Mammary epithelial cell (primary cell): ENCODE results near the gene COA5.

Experiments used
- CTCF ChIP-seq, 2 donors: IDR thresholded peaks in 1 of 2; conservative IDR thresholded peaks in 1 of 2; 2 replicates each; pipeline ENCODE4 v1.5.1; 2011 to 2012; ENCODE audit warnings: inconsistent platforms in 2 of 2, low read length in 2 of 2, mild to moderate bottlenecking in 2 of 2, control low read depth in 1 of 2, low read depth in 1 of 2; ENCODE audit not compliant: insufficient read depth in 1 of 2; ENCODE audit errors: extremely low read depth in 1 of 2
- EZH2 ChIP-seq: IDR thresholded peaks from 2 replicates; pipeline ENCODE4 v1.6.1; 2012; ENCODE audit warnings: low read length, inconsistent platforms, borderline replicate concordance

- TF ChIP-seq CTCF (conservative IDR thresholded peaks at IDR 0.05 in 1 of 2, IDR thresholded peaks at IDR 0.05 in 1 of 2; ENCODE audit: extremely low read depth in 1 of 2, insufficient read depth in 1 of 2, low read depth in 1 of 2, low read length in 2 of 2) (no peak), EZH2 (no peak)
These were observed 8.8 kb upstream of the COA5 start for GRCh38 chr2:98617149-98617548.
